K562 (cell line): ENCODE measurements around the gene BID. TPM values are rescaled to one million over a fixed set of nuclear protein-coding genes. Genes with fewer than 3 reads are reported as not detected.

ENCODE experiments used
- ATAC-seq: fragments of 200-7000 bp; cut with Tn5 transposase; 3 replicates; pipeline ENCODE4 v1.9.1; 2020; ENCODE audit warnings: moderate library complexity
- BruUV-seq: library from RNA; stranded (reverse); fragments of 400-500 nt; replicated peaks from 2 replicates; lab custom pipeline; 2021; lab: Mats Ljungman, UMichigan
- CTCF ChIA-PET: fragments of 300-600 bp; formaldehyde crosslinking; extraction: SDS; loops from one replicate; lab custom pipeline; 2021; ENCODE audit warnings: low intra/inter-chr PET ratio; lab: Yijun Ruan, JAX
- POLR2A ChIA-PET: fragments of 300-600, 350-650 bp; sonication (Branson Sonifier 250); formaldehyde crosslinking; extraction: SDS; loops from one replicate; lab custom pipeline; 2021; ENCODE audit warnings: antibody characterized with exemption, inconsistent platforms; lab: Yijun Ruan, JAX
- DNase-seq, 4 experiments: peaks; one replicate each; pipeline versions ENCODE4 v3.0.0 to v3.0.0-alpha.2; 2011 to 2018; ENCODE audit warnings: low spot score in 3 of 4, mixed read lengths in 3 of 4; ENCODE audit errors: extremely low read depth in 1 of 4
- FAIRE-seq: peaks from 2 replicates; lab custom pipeline; 2011; peaks lifted over from hg19 to GRCh38; lab: Jason Lieb, UNC
- H2AFZ ChIP-seq: 2 replicates; pipeline ENCODE4 v1.6.0; 2011; ENCODE audit warnings: low read depth, low read length, control low read depth, inconsistent platforms
- H3K27ac ChIP-seq: fragments of 200-600 bp; 3 replicates; pipeline ENCODE4 v1.8.0; 2011; ENCODE audit warnings: low read depth, mild to moderate bottlenecking, control low read depth, inconsistent platforms, low read length, moderate library complexity, mixed read lengths; ENCODE audit errors: extremely low read depth
- H3K27me3 ChIP-seq, 2 experiments: fragments of 300-600 bp in 1 of 2; 2 replicates in 1 of 2; 3 replicates in 1 of 2; pipeline versions ENCODE4 v1.6.0 to v1.8.0; 2011; ENCODE audit warnings: inconsistent platforms in 2 of 2, low read length in 2 of 2, mild to moderate bottlenecking in 1 of 2, mixed read lengths in 1 of 2, moderate library complexity in 1 of 2; ENCODE audit not compliant: control insufficient read depth in 2 of 2, insufficient read depth in 2 of 2
- H3K36me3 ChIP-seq: fragments of 300-600 bp; 3 replicates; pipeline ENCODE4 v1.8.0; 2011; ENCODE audit warnings: mild to moderate bottlenecking, low read length, inconsistent platforms; ENCODE audit not compliant: control insufficient read depth, insufficient read depth
- H3K4me1 ChIP-seq, 2 experiments: fragments of 200-600 bp in 1 of 2; replicated peaks in 1 of 2; 2 replicates in 1 of 2; 3 replicates in 1 of 2; pipeline versions ENCODE4 v1.5.1 to v1.8.0; 2011; ENCODE audit warnings: inconsistent platforms in 2 of 2, low read length in 2 of 2, mild to moderate bottlenecking in 1 of 2, mixed read lengths in 1 of 2, moderate library complexity in 1 of 2; ENCODE audit not compliant: control insufficient read depth in 2 of 2, insufficient read depth in 2 of 2
- H3K4me2 ChIP-seq: 2 replicates; pipeline ENCODE4 v1.6.1; 2011; ENCODE audit warnings: low read length, control low read depth, inconsistent platforms, mixed read lengths; ENCODE audit not compliant: insufficient read depth
- H3K4me3 ChIP-seq: fragments of 200-600 bp; sonication (generic), shearing (Covaris generic); 2 replicates; pipeline ENCODE4 v1.5.1; 2016; ENCODE audit warnings: control low read depth, inconsistent platforms
- H3K79me2 ChIP-seq: fragments of 200-600 bp; 3 replicates; pipeline ENCODE4 v1.8.0; 2011; ENCODE audit warnings: low read length, inconsistent platforms; ENCODE audit not compliant: control insufficient read depth, insufficient read depth
- H3K9ac ChIP-seq, 2 experiments: 2 replicates each; pipeline versions ENCODE4 v1.6.0 to v1.6.1; 2011; ENCODE audit warnings: low read depth in 2 of 2, low read length in 2 of 2, control low read depth in 1 of 2, inconsistent platforms in 1 of 2, mild to moderate bottlenecking in 1 of 2, mixed read lengths in 1 of 2; ENCODE audit not compliant: insufficient read depth in 1 of 2
- H3K9me1 ChIP-seq: one replicate; pipeline ENCODE4 v1.6.0; 2011; ENCODE audit warnings: inconsistent platforms, mild to moderate bottlenecking, low read length, moderate library complexity; ENCODE audit not compliant: control insufficient read depth, insufficient read depth
- H3K9me3 ChIP-seq: replicated peaks from 2 replicates; pipeline ENCODE4 v1.5.1; 2011; ENCODE audit warnings: low read depth, low read length, inconsistent platforms; ENCODE audit not compliant: control insufficient read depth, insufficient read depth
- H4K20me1 ChIP-seq: replicated peaks from 2 replicates; pipeline ENCODE4 v1.6.1; 2011; ENCODE audit warnings: low read length, inconsistent platforms, mixed read lengths; ENCODE audit not compliant: control insufficient read depth, insufficient read depth
- BDP1 ChIP-seq: IDR thresholded peaks from 3 replicates; pipeline ENCODE4 v1.6.1; 2011; ENCODE audit not compliant: insufficient read length, insufficient read depth
- MAFK ChIP-seq: IDR thresholded peaks from 2 replicates; pipeline ENCODE4 v1.6.1; 2011; ENCODE audit warnings: low read length, improper control_type of control experiment
- OTX1 ChIP-seq: fragments of 450-650 bp; formaldehyde crosslinking; IDR thresholded peaks from 2 replicates; pipeline ENCODE4 v1.4.0; 2022; ENCODE audit warnings: mild to moderate bottlenecking
- SMAD2 ChIP-seq: fragments of 150-350 bp; IDR thresholded peaks from 2 replicates; pipeline ENCODE4 v1.6.1; 2014; ENCODE audit warnings: low read depth, mild to moderate bottlenecking, low read length
- ZEB2 ChIP-seq: fragments of 450-650 bp; IDR thresholded peaks from 2 replicates; pipeline ENCODE4 v1.6.1; 2016
- ZNF431 ChIP-seq: sonication (generic); formaldehyde crosslinking; IDR thresholded peaks from 2 replicates; pipeline ENCODE4 v1.8.0; 2022; ENCODE audit warnings: mild to moderate bottlenecking, missing genetic modification reagents
- WGBS: fragments of 100-300 bp; shearing (Covaris generic); methylation state at CpG from one replicate; pipeline ENCODE4 v1.1.6; 2016; ENCODE audit warnings: low coverage, mixed read lengths; ENCODE audit not compliant: insufficient coverage; ENCODE audit errors: missing lambda C conversion rate; 5-methylcytosine and 5-hydroxymethylcytosine counted together
- in situ Hi-C: fragments of 300-500 bp; cut with MboI; formaldehyde crosslinking; loops from 4 replicates; pipeline ENCODE4 v1.15.0; 2018; ENCODE audit warnings: inconsistent platforms, mixed read lengths
- intact Hi-C: fragments of 100-400 bp; cut with micrococcal nuclease; formaldehyde crosslinking; loops from 2 replicates; pipeline ENCODE4 v1.14.2; 2022
- polyA plus RNA-seq, 8 experiments: library from polyadenylated mRNA; depleted of rRNA in 4 of 8; stranded (reverse) in 5 of 8; unstranded in 3 of 8; fragments of >200 nt; fragmentation: Nextera tagmentation in 2 of 8; fragmentation: Illumina TruSeq in 1 of 8; extraction: Ambion mirVana in 2 of 8; extraction: Trizol in 1 of 8; gene quantifications; 2 replicates each; pipeline versions ENCODE4 v1.2.1 to v1.2.3, GENCODE V29; 2011 to 2014; ENCODE audit warnings: inconsistent platforms in 1 of 8, missing spikeins in 1 of 8
- total RNA-seq, 7 experiments: library from RNA; depleted of rRNA in 6 of 7; stranded (reverse); fragments of >200 nt in 6 of 7; fragmentation: Illumina TruSeq in 2 of 7; extraction: Trizol in 2 of 7; gene quantifications; 2 replicates each; pipeline versions ENCODE4 v1.2.1 to v1.2.3, GENCODE V29; 2011 to 2021; ENCODE audit warnings: low replicate concordance in 1 of 7
- TF ChIP-seq, protein P1 (sequence below): fragments of 250-450 bp; sonication (Bioruptor Pico); IDR thresholded peaks from 2 replicates; pipeline ENCODE4 v1.4.0; 2020

Gene BID
- total and polyA plus RNA-seq, 9 of the 15 experiments (the other 6 are each of a cell fraction or from before 2014, with no cell fraction given), result 5.2 to 209 (median 63.7) TPM

DNA sequence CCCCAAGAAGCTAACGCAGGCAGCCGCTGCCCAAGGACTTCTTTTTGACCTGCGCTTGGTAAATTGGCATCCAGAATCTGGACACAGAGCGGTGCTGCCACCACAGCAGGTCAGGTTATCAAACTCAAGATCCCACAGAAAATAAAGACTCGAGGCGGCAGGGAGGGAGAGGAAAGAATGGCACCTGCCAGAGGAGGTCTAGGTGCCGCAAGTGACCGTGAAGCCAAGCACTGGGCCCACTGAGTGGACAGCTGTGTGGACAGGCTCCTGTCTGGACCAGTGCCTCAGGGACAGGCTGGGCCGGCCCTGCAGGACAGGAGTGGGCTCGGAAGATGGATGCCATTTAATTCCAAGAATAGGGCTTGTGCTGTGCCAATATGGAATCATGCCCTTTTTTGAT, 27.4 kb downstream of the BID start (continued):
- TF ChIP-seq SMAD2 (no peak), BDP1 (no peak), ZEB2 (no peak), OTX1 (CRISPR knock-in tag) (no peak)

GRCh38 chr22:17744430-17744829, 29.8 kb downstream of the BID start:
- no peak for TF ChIP-seq ZNF431 (CRISPR knock-in tag)
- TF ChIP-seq, protein P1, sequence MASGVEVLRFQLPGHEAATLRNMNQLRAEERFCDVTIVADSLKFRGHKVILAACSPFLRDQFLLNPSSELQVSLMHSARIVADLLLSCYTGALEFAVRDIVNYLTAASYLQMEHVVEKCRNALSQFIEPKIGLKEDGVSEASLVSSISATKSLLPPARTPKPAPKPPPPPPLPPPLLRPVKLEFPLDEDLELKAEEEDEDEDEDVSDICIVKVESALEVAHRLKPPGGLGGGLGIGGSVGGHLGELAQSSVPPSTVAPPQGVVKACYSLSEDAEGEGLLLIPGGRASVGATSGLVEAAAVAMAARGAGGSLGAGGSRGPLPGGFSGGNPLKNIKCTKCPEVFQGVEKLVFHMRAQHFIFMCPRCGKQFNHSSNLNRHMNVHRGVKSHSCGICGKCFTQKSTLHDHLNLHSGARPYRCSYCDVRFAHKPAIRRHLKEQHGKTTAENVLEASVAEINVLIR (CRISPR knock-in tag), result no peak
- TF ChIP-seq MAFK, result no peak
- TF ChIP-seq, all 486 proteins: peak for 0
- Histone ChIP-seq H3K79me2 (peaks cover 2% of the 10 kb centered on the region; the same call in 1 of the 3 replicates), H3K36me3 (peaks cover 23% of the 10 kb centered on the region; the same call in 2 of the 3 replicates), H3K9me3 (no peaks in the 10 kb centered on the region), H3K4me3 (no peak overlapping the region), H4K20me1 (peaks cover 8% of the 10 kb centered on the region; the same call in 1 of the 2 replicates), H2AFZ (no peak overlapping the region), H3K9me1 (peaks cover 9% of the 10 kb centered on the region), H3K4me1 (peaks cover 0 to 21% of the 10 kb centered on the region in 2 experiments; a peak in 2 of 5 replicates), H3K27me3 (no peaks in the 10 kb centered on the region), H3K9ac (no peak overlapping the region; a peak in 1 of 4 replicates), H3K4me2 (no peak overlapping the region), H3K27ac (no peak overlapping the region)
- DNase-seq (no peak), ATAC-seq (no peak), FAIRE-seq (no peak)
- POLR2A ChIA-PET, result interaction anchor here (1.1 to 1.8 kb wide), 2 partner anchors 10 to 14 kb away, joined by 3 to 6 read pairs; no protein-coding TSS in a partner anchor
- CTCF ChIA-PET, result interaction anchor here (3.0 kb wide), 1 partner anchor 41 kb away, joined by 23 read pairs; no protein-coding TSS in a partner anchor
- in situ Hi-C loops (loop anchor here (5.0 kb wide), 1 partner anchor 323 kb away; no protein-coding TSS in a partner anchor), intact Hi-C loops (loop anchor here (5.0 to 10.0 kb wide), 2 partner anchors 90 to 148 kb away; no protein-coding TSS in a partner anchor)
- no TSS peak for BruUV-seq
- WGBS, result 86% methylated on average over 7 of the region's 7 CpGs
